GM21717 (cell line): ENCODE measurements around the gene ACSS3.
"Not testable (repeated sequence)": the region's sequence is repeated elsewhere in the genome, so short reads cannot be mapped to it uniquely, and the experiment has no call there.

Source experiments
- ATAC-seq: cut with Tn5 transposase; IDR thresholded peaks from one replicate; pipeline ENCODE4 v1.9.1; 2021; ENCODE audit warnings: mild to moderate bottlenecking, moderate library complexity; ENCODE audit not compliant: unreplicated experiment

Gene ACSS3, protein sequence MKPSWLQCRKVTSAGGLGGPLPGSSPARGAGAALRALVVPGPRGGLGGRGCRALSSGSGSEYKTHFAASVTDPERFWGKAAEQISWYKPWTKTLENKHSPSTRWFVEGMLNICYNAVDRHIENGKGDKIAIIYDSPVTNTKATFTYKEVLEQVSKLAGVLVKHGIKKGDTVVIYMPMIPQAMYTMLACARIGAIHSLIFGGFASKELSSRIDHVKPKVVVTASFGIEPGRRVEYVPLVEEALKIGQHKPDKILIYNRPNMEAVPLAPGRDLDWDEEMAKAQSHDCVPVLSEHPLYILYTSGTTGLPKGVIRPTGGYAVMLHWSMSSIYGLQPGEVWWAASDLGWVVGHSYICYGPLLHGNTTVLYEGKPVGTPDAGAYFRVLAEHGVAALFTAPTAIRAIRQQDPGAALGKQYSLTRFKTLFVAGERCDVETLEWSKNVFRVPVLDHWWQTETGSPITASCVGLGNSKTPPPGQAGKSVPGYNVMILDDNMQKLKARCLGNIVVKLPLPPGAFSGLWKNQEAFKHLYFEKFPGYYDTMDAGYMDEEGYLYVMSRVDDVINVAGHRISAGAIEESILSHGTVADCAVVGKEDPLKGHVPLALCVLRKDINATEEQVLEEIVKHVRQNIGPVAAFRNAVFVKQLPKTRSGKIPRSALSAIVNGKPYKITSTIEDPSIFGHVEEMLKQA

DNA sequence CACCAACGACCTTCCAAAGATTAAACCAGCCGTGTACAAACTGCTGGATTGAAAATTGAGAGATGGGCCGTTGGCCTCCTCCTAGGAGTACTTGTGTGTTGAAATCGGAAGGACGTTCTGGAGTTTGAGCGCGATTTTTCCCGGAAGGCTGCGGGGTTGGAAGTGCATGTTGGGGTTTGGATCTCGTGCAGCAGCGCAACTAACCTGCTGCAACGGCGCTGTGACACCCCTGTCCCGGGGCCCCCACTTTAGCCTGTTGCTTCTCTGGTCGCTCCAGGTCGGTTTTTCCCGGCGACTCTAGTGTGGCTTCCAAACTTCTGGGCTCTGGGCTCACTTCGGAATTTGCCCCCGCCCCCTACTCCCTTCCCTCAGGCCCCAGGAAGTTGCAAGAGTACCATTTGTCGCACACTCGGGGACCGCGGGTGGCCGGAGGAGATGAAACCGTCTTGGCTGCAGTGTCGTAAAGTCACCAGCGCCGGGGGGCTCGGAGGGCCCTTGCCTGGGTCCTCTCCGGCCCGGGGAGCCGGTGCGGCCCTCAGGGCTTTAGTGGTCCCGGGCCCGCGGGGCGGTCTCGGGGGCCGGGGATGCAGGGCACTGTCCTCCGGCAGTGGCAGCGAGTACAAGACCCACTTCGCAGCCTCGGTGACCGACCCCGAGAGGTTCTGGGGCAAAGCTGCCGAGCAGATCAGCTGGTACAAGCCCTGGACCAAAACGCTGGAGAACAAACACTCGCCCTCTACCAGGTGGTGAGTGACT, at the start of gene ACSS3:
Gene ACSS3 (plus strand): TSS at position 394 of the 756 bp plus-strand sequence. CDS start 42 bp downstream, at position 436.
- no peak for ATAC-seq

- no peak for ATAC-seq
Measured at GRCh38 chr12:81034926-81035325, 43.0 kb upstream of the ACSS3 start.

- ATAC-seq: no peak
Measured at GRCh38 chr12:81039231-81039630, 38.6 kb upstream of the ACSS3 start.

GRCh38 chr12:81043979-81044740, 33.7 kb upstream of the ACSS3 start:
- no peak for ATAC-seq

DNA sequence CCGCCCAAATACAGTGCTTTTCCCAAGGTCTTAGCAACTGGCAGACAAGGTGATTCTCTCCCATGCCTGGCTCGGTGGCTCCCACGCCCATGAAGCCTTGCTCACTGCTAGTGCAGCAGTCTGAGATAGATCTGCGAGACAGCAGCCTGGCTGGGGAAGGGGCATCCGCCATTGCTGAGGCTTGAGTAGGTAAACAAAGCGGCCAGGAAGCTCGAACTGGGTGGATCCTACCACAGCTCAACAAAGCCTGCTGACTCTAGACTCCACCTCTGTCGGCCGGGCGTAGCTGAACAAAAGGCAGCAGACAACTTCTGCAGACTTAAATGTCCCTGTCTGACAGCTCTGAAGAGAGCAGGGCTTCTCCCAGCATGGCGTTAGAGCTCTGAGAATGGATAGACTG, 12.9 kb upstream of the ACSS3 start:
- ATAC-seq: not testable (repeated sequence)

DNA sequence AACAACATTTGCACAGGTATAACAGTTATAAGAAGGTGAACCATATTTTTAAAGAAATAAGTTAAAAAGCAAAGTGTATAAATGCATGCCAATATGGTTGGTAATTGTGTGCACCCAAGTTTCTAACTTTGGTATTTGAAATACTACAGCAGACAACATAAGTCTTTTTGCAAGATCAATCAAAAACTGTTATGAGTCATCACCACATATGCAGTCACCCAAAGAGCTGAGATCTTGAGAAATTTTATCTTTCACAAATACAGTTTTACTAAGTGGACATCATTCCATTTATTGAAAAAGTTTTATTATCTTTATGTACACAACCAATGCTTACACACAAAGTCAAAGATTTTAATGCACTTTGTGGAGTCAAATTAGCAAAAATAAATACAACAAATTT, 7.0 kb upstream of the ACSS3 start:
- no peak for ATAC-seq

GRCh38 chr12:81075539-81075938, 2.3 kb upstream of the ACSS3 start:
- ATAC-seq: no peak

GRCh38 chr12:81077329-81077685, 572 bp upstream of the ACSS3 start:
- ATAC-seq: no peak

DNA sequence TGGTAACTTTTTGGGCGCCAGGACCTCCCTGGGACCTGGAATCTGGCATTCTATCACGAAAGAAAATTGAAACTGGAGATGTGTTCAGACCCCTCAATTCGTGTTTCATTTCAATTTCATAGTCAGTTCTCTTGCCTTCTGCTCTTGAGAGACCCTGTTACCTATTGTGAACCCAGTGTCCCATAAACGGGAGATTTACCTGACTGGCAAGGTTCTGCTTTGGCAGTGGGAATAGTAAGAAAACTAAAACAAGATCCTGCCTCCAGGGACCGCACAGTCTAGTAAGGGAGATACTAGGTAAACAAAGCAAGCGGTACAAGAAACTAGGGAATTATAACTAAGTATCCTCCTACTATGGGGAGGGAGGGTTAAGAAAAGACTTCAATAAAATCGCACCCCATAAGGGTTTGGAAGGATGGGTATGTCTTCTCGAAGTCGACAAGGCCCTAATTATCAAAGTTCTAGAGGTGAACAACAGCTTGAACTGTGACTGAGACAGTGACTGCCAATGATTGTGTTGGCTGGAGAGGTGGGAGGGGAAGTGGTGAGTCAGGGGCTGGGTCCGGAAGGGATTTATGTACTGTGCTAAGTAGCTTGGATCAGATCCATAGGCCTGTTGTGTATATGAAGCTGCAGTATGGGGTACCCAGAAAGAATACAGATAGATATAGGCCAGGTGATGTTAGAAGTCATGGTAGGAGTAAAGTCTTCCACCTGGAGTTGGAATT, 754 bp downstream of the ACSS3 start:
- no peak for ATAC-seq

DNA sequence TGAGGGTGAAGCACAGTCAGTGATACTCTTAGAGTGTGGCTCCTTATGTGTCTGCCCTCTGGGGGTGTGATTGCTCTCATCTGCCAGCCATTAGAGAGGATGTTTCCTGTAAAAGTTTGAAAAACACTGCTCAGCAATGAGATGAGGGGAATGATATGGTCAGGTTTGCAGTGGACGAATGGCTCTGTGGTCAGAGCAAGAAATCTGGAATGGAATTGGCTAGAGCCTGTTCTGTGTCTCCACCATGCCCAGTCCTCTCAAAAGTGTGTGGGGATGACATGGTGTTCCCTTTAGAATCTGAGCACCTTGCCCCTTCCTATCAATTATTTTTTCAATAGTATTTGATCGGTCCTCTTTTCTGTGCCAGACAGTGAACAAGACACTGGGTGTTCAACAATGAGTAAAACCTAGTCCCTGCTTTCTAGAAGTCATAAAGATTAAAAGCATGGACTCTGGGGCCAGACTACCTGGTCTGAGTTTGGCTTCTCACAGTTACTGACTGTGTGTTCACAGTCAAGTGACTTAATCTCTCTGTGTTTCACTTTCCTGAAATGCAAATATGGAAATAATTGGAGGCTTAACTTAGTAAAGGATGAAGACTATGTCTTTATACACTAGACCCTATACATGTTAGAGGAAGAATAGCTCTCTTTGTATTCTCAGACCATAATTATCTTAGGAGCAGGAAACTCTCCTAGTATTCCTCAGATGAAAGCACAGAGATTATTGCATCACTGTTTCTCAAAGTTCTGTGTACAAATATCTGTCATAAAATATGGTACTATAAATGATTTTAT, 1.6 kb downstream of the ACSS3 start:
- ATAC-seq: no peak

GRCh38 chr12:81080431-81080983, 2.6 kb downstream of the ACSS3 start:
- ATAC-seq: no peak

DNA sequence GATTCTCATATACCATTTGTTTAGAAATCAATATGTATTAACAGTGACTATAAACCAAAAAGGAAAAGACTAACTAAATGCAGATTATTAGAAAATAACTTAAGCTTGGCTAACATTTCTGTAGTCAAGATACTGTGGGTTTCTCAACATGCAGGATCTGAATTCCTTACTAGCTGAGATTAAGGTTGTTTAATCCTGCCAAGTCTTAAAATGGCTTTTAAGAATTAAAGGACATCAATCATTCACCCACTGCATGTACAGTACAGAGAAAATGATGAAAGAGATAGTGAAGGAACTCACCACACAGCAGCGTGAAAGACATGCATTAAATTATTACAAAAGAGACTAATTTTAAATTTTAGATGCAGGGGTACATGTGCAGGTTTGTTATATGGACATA, 3.8 kb downstream of the ACSS3 start:
- ATAC-seq: no peak

- ATAC-seq: no peak
Measured at GRCh38 chr12:81083018-81083417, 5.1 kb downstream of the ACSS3 start.

- ATAC-seq: no peak
Measured at GRCh38 chr12:81083906-81084513, 6.1 kb downstream of the ACSS3 start.

GRCh38 chr12:81084811-81085350, 7.0 kb downstream of the ACSS3 start:
- ATAC-seq: no peak

- no peak for ATAC-seq
Measured at GRCh38 chr12:81085832-81086231, 8.0 kb downstream of the ACSS3 start.

DNA sequence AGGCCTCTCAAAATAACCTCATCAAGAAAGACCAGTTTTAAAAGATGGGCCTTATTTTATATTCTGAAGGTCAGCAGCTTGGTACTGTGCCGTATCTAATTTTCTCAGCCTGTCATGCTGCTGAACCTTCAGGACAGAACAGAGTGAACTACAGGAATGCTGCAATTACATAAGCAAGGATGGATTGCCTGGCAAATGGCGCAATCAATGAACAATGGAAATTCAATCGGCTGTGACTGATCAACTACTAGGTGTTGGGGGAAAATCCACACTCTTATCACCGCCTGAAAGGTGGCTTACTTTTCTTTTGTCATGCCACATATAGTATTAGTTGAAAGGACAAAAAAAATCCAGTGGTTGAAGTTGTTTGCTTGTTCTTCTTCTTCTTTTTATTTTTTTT, 8.5 kb downstream of the ACSS3 start:
- no peak for ATAC-seq

- ATAC-seq: no peak
Measured at GRCh38 chr12:81088221-81088620, 10.3 kb downstream of the ACSS3 start.
